ENCODE data around the gene CPOX.
"Not testable (repeated sequence)": the region's sequence is repeated elsewhere in the genome, so short reads cannot be mapped to it uniquely, and the experiment has no call there.

The CPOX gene

DNA sequence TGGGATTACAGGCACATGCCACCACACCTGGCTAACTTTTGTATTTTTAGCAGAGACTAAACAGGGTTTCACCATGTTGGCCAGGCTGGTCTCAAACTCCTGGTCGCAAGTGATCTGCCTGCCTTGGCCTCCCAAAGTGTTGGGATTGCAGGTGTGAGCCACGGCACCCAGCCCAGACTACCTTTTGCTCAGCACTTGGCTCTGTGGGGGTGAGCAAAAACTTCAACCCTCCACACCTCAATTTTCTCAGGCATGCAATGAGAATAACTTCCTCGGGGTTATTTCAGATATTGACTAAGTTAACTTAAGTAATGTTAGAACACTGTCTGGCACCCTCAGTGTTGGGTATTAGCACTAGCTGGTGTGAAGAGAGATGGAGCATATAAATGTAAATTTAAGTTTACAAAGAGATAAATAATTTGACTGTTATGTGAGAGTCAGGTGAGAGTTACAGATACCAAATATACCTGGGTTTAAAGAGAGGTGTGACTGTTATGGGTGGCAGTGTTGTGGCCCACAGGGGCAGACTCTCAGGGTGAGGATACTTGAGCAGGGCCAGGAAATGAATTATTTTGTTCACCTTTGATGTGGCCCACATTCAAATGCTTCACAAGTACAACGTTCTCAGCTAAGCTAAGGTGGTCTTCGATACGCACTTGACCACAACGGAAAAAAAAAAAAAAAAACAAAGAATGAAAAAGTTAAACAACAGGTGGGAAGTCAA is 29.0 kb downstream of the CPOX start:
- no peak for DNase-seq

DNA sequence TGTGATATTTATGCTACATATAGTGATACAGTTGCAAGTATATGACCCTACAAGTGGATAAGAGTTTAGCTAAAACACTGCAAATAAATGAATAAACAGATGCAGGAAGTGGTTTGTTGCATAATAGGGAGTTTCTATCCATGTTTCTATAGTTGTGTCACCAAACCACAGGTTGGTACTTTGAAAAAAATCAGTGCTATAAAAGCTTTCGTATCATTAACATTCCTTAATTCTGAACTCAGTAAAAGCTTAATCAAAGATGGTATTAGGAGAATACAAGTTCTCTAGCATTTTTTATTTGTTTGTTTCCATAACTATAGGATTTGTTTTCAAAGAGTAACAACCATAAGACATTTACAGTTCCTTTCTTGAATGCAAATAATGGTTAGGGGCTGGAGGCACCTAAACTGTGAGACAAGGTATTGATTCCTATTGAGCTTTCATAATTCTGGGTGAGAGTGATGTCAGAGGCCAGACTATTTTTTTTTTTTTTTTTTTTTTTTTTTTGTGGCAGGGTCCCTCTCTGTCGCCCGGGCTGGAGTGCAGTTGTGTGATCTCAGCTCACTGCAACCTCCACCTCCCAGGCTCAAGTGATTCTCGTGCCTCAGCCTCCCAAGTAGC is 29.6 kb downstream of the CPOX start:
- DNase-seq = no peak

GRCh38 chr3:98561727-98562521 is 31.5 kb downstream of the CPOX start:
- DNase-seq = no peak

DNA sequence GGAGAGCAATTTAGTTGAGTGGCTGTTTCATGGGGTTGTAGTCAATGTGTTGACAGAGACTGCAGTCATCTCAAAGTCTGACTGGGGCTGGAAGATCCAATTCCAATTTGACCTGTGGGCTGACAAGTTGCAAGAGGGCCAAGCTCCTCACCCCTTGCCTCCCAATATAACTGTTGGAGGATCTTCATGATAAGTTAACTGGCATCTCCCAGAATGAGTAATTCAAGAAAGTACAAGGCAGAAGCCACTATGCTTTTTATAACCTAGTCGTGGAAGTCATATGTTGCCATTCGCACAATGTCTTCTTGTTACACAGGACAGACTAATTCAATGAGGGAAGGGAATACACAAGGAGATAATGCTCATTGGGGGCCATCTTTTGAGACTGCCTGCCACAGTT is 32.5 kb downstream of the CPOX start:
- DNase-seq = no peak

DNA sequence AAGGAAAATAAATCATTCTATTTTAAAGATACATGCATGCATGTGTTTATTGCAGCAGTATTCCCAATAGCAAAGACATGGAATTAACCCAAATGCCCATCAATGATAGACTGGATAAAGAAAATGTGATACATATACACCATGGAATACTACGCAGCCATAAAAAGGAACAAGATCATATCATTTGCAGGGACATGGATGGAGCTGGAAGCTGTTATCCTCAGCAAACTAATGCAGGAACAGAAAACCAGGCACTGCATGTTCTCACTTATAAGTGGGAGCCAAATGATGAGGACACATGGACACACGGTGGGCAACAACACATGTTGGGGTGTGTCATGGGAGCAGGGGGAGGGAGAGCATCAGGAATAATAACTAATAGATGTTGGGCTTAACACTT is 33.6 kb downstream of the CPOX start:
- DNase-seq = not testable (repeated sequence)

- peak in 7 of 58 donors; percentile 2 to 57 (median 18) for DNase-seq
Measured at GRCh38 chr3:98558100-98558827, 35.1 kb downstream of the CPOX start.

DNA sequence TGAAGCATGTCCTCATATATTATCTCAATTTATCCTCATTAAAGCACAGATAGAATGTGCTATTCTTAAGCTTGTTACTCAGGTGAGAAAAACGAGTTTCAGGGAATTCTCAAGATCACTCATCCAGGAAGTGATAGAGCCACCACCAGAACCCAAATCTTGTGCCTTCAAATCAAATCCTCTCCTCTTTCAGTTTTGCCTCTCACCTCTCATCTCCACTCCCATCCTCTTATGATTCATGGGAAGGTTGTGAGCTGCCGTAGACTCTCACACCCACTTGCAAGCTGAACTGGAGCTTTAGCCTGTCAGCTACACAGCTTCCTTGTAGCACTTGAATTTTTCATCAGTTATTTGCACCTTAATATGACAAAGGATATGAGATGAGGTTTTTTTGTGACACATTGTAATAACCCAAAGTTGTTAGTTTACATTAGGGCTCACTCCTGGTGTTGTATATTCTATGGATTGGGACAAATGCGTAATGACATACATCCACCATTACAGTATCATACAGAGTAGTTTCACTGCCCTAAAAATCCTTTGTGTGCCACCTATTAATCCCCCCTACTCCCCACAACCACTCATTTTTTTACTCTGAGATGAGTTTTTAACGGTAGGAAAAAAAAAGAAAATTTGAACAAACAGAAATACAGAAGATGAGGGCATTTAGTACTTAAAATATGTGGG is 35.9 kb downstream of the CPOX start:
- peak in 2 of 58 donors; percentile 6 to 32 for DNase-seq

- no peak for DNase-seq
Measured at GRCh38 chr3:98556164-98557130, 37.0 kb downstream of the CPOX start.

DNA sequence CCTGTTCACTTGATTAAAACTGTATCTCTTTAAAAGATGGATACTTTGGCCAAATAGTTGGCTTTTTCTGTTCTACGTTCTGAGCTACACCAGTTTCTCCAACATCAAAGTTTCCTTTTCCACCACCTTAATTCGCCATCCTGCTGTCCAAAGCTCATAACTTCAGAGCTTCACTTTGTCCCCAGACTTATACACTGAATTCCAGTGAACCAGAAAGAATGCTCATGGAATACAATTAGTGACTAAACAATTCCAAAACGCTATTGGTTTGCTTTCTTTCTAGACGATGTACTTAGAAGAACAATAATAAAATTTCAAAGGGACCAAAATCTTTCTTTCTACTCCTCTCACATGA is 38.4 kb downstream of the CPOX start:
- DNase-seq = no peak

GRCh38 chr3:98554580-98554979 is 38.8 kb downstream of the CPOX start:
- no peak for DNase-seq

DNA sequence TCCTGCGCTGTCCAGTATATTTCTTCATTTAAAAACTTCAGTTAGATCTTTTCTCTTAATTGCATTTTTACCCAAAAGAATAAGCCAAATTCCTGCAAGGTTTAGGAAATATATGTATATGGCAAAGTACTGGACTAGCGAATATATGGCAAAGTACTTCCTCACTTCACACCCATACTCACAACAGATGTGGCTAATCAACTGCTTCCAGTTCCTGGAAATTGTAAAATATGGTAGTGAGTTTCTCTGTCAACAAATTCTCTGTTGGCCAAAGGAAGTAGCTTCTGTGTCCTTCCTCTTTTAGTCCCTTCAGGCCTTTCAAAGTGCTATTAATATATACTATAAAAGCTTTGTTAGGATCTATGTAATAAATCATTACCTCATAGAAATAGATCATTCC is 39.7 kb downstream of the CPOX start:
- no peak for DNase-seq

- no peak for DNase-seq
Measured at GRCh38 chr3:98553021-98553563, 40.3 kb downstream of the CPOX start.

- no peak for DNase-seq
Measured at GRCh38 chr3:98552232-98553020, 41.0 kb downstream of the CPOX start.

GRCh38 chr3:98551754-98552153 is 41.7 kb downstream of the CPOX start:
- DNase-seq = no peak

DNA sequence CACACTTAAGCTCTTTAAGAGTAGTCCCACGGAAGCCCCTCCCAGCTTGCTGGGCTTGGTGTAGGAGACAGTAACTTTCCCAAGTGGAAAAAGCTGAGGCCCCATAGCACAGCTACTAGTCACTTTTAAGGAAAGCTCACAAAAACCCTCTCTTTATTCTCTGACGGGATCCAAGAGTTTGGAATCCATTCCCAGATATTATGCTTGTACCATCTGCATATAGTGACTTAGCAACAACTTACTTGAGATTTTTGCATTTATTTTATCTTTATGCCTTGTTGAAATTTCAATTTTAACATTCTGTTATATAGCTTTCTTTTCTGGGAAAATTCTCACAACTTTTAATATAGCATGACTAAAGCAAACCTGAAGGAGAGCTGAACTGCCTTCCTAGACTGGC is 42.2 kb downstream of the CPOX start:
- DNase-seq = no peak

- no peak for DNase-seq
Measured at GRCh38 chr3:98550833-98551232, 42.6 kb downstream of the CPOX start.

DNA sequence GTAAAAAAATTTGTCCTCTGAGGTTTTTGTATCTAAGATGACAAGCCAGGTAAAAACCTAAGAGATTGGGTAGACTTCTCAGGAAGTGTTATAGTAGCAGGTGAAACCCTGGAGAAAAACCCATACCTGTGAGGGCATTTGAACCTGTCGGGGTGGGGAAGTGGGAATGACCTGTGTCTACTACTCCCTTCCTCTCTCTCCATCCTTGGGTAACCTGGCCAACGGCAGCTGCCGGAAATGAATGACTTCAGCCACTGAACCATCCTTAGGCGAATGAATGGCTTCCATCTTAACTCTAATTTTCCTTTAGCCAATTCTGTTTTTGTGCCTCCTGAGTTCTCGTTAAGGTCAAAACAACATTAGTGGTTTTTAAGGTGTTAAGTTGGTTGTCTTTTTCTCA is 44.9 kb downstream of the CPOX start:
- DNase-seq = no peak

- no peak for DNase-seq
Measured at GRCh38 chr3:98545940-98546339, 47.5 kb downstream of the CPOX start.

DNA sequence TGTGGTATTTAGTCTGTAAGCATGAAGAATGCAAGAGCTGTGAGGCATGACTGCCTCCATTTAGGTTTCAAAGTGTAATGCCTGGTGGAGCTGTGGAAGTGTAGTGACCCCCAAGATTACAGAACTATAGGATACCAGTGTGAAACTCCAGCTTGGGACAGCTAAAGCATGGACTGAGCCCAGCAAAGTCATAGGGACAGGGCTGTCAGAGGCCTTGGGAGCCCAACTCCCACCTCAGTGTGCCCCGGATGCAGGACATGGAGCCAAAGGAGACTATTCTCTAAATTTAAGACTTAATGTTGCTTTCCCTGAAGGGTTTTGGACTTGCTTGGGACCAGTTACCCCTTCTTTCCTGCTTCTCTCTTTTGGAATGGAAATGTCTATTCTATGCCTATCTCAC is 50.8 kb downstream of the CPOX start:
- no peak for DNase-seq

Measured in anterior cingulate cortex (tissue), 58 donors.